ENCODE data around the gene KCNK1.

KCNK1 gene

GRCh38 chr1:233575450-233575849 lies 38.5 kb upstream of the KCNK1 start:
- TF ChIP-seq YY1 (IDR thresholded peaks at IDR 0.05; ENCODE audit: insufficient read depth, insufficient read length) (no peak), SUZ12 (IDR thresholded peaks at IDR 0.05; ENCODE audit: extremely low read depth, insufficient read depth, insufficient read length) (no peak), ZNF274 (IDR thresholded peaks at IDR 0.05; ENCODE audit: low read depth, low read length) (no peak)
- DNase-seq (ENCODE audit: low read depth, low spot score), result no peak
- Histone ChIP-seq H3K27me3 (ENCODE audit: insufficient read depth, insufficient read length) (peaks cover 54% of the 10 kb centered on the region), H3K36me3 (ENCODE audit: insufficient read depth, insufficient read length, low read length) (no peaks in the 10 kb centered on the region), H3K9ac (ENCODE audit: insufficient read length, low read depth) (no peak overlapping the region), H3K4me3 (ENCODE audit: insufficient read length, low read depth) (no peak overlapping the region), H3K4me1 (ENCODE audit: insufficient read depth, insufficient read length) (no peaks in the 10 kb centered on the region), H3K9me3 (ENCODE audit: insufficient read depth, low read length) (no peaks in the 10 kb centered on the region)

- Histone ChIP-seq H3K9me3 (ENCODE audit: insufficient read depth, low read length) (peaks cover 18% of the 10 kb centered on the region), H3K9ac (ENCODE audit: insufficient read length, low read depth) (no peak overlapping the region), H3K4me3 (ENCODE audit: insufficient read length, low read depth) (no peak overlapping the region), H3K36me3 (ENCODE audit: insufficient read depth, insufficient read length, low read length) (no peaks in the 10 kb centered on the region), H3K4me1 (ENCODE audit: insufficient read depth, insufficient read length) (no peaks in the 10 kb centered on the region), H3K27me3 (ENCODE audit: insufficient read depth, insufficient read length) (peaks cover 93% of the 10 kb centered on the region)
- TF ChIP-seq SUZ12 (IDR thresholded peaks at IDR 0.05; ENCODE audit: extremely low read depth, insufficient read depth, insufficient read length) (no peak), ZNF274 (IDR thresholded peaks at IDR 0.05; ENCODE audit: low read depth, low read length) (no peak), YY1 (IDR thresholded peaks at IDR 0.05; ENCODE audit: insufficient read depth, insufficient read length) (no peak)
- no peak for DNase-seq (ENCODE audit: low read depth, low spot score)
These were observed 31.5 kb upstream of the KCNK1 start for GRCh38 chr1:233582439-233582838.

- Histone ChIP-seq H3K4me3 (ENCODE audit: insufficient read length, low read depth) (no peak overlapping the region), H3K27me3 (ENCODE audit: insufficient read depth, insufficient read length) (peaks cover 92% of the 10 kb centered on the region), H3K9ac (ENCODE audit: insufficient read length, low read depth) (no peak overlapping the region), H3K4me1 (ENCODE audit: insufficient read depth, insufficient read length) (peaks cover 3% of the 10 kb centered on the region), H3K36me3 (ENCODE audit: insufficient read depth, insufficient read length, low read length) (no peaks in the 10 kb centered on the region), H3K9me3 (ENCODE audit: insufficient read depth, low read length) (peaks cover 18% of the 10 kb centered on the region)
- TF ChIP-seq YY1 (IDR thresholded peaks at IDR 0.05; ENCODE audit: insufficient read depth, insufficient read length), result no peak
- TF ChIP-seq SUZ12 (IDR thresholded peaks at IDR 0.05; ENCODE audit: extremely low read depth, insufficient read depth, insufficient read length), result no peak
- TF ChIP-seq ZNF274 (IDR thresholded peaks at IDR 0.05; ENCODE audit: low read depth, low read length), result no peak
- DNase-seq (ENCODE audit: low read depth, low spot score), result no peak
These were observed 29.5 kb upstream of the KCNK1 start for GRCh38 chr1:233584376-233584775.

- H3K27me3 ChIP-seq (ENCODE audit: insufficient read depth, insufficient read length), result peaks cover 93% of the 10 kb centered on the region
- H3K4me3 ChIP-seq (ENCODE audit: insufficient read length, low read depth), result no peak overlapping the region
- TF ChIP-seq YY1 (IDR thresholded peaks at IDR 0.05; ENCODE audit: insufficient read depth, insufficient read length) (no peak), ZNF274 (IDR thresholded peaks at IDR 0.05; ENCODE audit: low read depth, low read length) (no peak), SUZ12 (IDR thresholded peaks at IDR 0.05; ENCODE audit: extremely low read depth, insufficient read depth, insufficient read length) (no peak)
These were observed 29.0 kb upstream of the KCNK1 start for GRCh38 chr1:233584931-233585330.

GRCh38 chr1:233586301-233586700 lies 27.6 kb upstream of the KCNK1 start:
- no peak for DNase-seq (ENCODE audit: low read depth, low spot score)
- H3K27me3 ChIP-seq (ENCODE audit: insufficient read depth, insufficient read length), result peaks cover 93% of the 10 kb centered on the region
- H3K36me3 ChIP-seq (ENCODE audit: insufficient read depth, insufficient read length, low read length), result no peaks in the 10 kb centered on the region
- H3K4me3 ChIP-seq (ENCODE audit: insufficient read length, low read depth), result no peak overlapping the region
- peaks cover 18% of the 10 kb centered on the region for H3K9me3 ChIP-seq (ENCODE audit: insufficient read depth, low read length)
- H3K4me1 ChIP-seq (ENCODE audit: insufficient read depth, insufficient read length), result peaks cover 6% of the 10 kb centered on the region
- TF ChIP-seq SUZ12 (IDR thresholded peaks at IDR 0.05; ENCODE audit: extremely low read depth, insufficient read depth, insufficient read length), result no peak
- TF ChIP-seq ZNF274 (IDR thresholded peaks at IDR 0.05; ENCODE audit: low read depth, low read length), result no peak
- TF ChIP-seq YY1 (IDR thresholded peaks at IDR 0.05; ENCODE audit: insufficient read depth, insufficient read length), result no peak
- H3K9ac ChIP-seq (ENCODE audit: insufficient read length, low read depth), result no peak overlapping the region

More at GRCh38 chr1:233584931-233585330, 29.0 kb upstream of the KCNK1 start:
- Histone ChIP-seq H3K4me1 (ENCODE audit: insufficient read depth, insufficient read length) (peaks cover 3% of the 10 kb centered on the region), H3K36me3 (ENCODE audit: insufficient read depth, insufficient read length, low read length) (no peaks in the 10 kb centered on the region), H3K9ac (ENCODE audit: insufficient read length, low read depth) (no peak overlapping the region), H3K9me3 (ENCODE audit: insufficient read depth, low read length) (peaks cover 18% of the 10 kb centered on the region)
- no peak for DNase-seq (ENCODE audit: low read depth, low spot score)

- DNase-seq (ENCODE audit: low read depth, low spot score), result no peak
These were observed 26.7 kb upstream of the KCNK1 start for GRCh38 chr1:233587196-233587595.

GRCh38 chr1:233587958-233588799 lies 25.7 kb upstream of the KCNK1 start:
- DNase-seq (ENCODE audit: low read depth, low spot score), result peak; percentile 86
- Histone ChIP-seq H3K9ac (ENCODE audit: insufficient read length, low read depth) (no peak overlapping the region), H3K27me3 (ENCODE audit: insufficient read depth, insufficient read length) (peaks cover 93% of the 10 kb centered on the region), H3K4me3 (ENCODE audit: insufficient read length, low read depth) (no peak overlapping the region), H3K9me3 (ENCODE audit: insufficient read depth, low read length) (peaks cover 18% of the 10 kb centered on the region), H3K4me1 (ENCODE audit: insufficient read depth, insufficient read length) (peaks cover 6% of the 10 kb centered on the region), H3K36me3 (ENCODE audit: insufficient read depth, insufficient read length, low read length) (no peaks in the 10 kb centered on the region)
- TF ChIP-seq SUZ12 (IDR thresholded peaks at IDR 0.05; ENCODE audit: extremely low read depth, insufficient read depth, insufficient read length) (no peak), YY1 (IDR thresholded peaks at IDR 0.05; ENCODE audit: insufficient read depth, insufficient read length) (no peak), ZNF274 (IDR thresholded peaks at IDR 0.05; ENCODE audit: low read depth, low read length) (no peak)

More at GRCh38 chr1:233587196-233587595, 26.7 kb upstream of the KCNK1 start:
- TF ChIP-seq YY1 (IDR thresholded peaks at IDR 0.05; ENCODE audit: insufficient read depth, insufficient read length), result no peak
- no peak for TF ChIP-seq SUZ12 (IDR thresholded peaks at IDR 0.05; ENCODE audit: extremely low read depth, insufficient read depth, insufficient read length)
- TF ChIP-seq ZNF274 (IDR thresholded peaks at IDR 0.05; ENCODE audit: low read depth, low read length), result no peak
- H3K4me3 ChIP-seq (ENCODE audit: insufficient read length, low read depth), result no peak overlapping the region
- H3K27me3 ChIP-seq (ENCODE audit: insufficient read depth, insufficient read length), result peaks cover 93% of the 10 kb centered on the region
- no peak overlapping the region for H3K9ac ChIP-seq (ENCODE audit: insufficient read length, low read depth)
- H3K9me3 ChIP-seq (ENCODE audit: insufficient read depth, low read length), result peaks cover 18% of the 10 kb centered on the region
- H3K36me3 ChIP-seq (ENCODE audit: insufficient read depth, insufficient read length, low read length), result no peaks in the 10 kb centered on the region
- peaks cover 6% of the 10 kb centered on the region for H3K4me1 ChIP-seq (ENCODE audit: insufficient read depth, insufficient read length)
